CD8-positive, alpha-beta memory T cell (primary cell): ENCODE data around the gene SSR2. TPM values are rescaled to one million over a fixed set of nuclear protein-coding genes. Genes with fewer than 3 reads are reported as not detected.

Source experiments
- CTCF ChIA-PET: fragments of 350-600 bp; sonication (Branson Sonifier 250); formaldehyde crosslinking; loops from one replicate; lab custom pipeline; 2021; ENCODE audit warnings: antibody characterized with exemption; lab: Charles Lee
- POLR2A ChIA-PET: fragments of 350-600 bp; sonication (Branson Sonifier 250); formaldehyde crosslinking; loops from one replicate; lab custom pipeline; 2021; ENCODE audit warnings: antibody characterized with exemption; lab: Charles Lee
- DNase-seq, 5 donors: peaks; one replicate each; pipeline versions ENCODE4 v3.0.0 to v3.0.0-alpha.2; 2020 to 2022; ENCODE audit warnings: mixed read lengths in 1 of 5
- H3K27ac ChIP-seq: one replicate; pipeline ENCODE4 v1.7.0; 2013; ENCODE audit warnings: low read depth, mild to moderate bottlenecking, low read length, moderate library complexity
- H3K27me3 ChIP-seq: 2 replicates; pipeline ENCODE4 v1.7.0; 2013; ENCODE audit warnings: low read length, mild to moderate bottlenecking; ENCODE audit not compliant: insufficient read depth, poor library complexity, severe bottlenecking
- H3K36me3 ChIP-seq: 2 replicates; pipeline ENCODE4 v1.7.0; 2013; ENCODE audit warnings: mild to moderate bottlenecking, low read length, moderate library complexity; ENCODE audit not compliant: insufficient read depth
- H3K4me1 ChIP-seq: 2 replicates; pipeline ENCODE4 v1.7.0; 2013; ENCODE audit warnings: mild to moderate bottlenecking, low read length, moderate library complexity; ENCODE audit not compliant: insufficient read depth
- H3K4me3 ChIP-seq: 2 replicates; pipeline ENCODE4 v1.7.0; 2013; ENCODE audit warnings: mild to moderate bottlenecking, low read length
- H3K9me3 ChIP-seq: 2 replicates; pipeline ENCODE4 v1.7.0; 2013; ENCODE audit warnings: mild to moderate bottlenecking, low read length
- H3K27ac Mint-ChIP-seq, 8 donors: one replicate each; pipeline ENCODE4 v1.8.0; 2020 to 2021; ENCODE audit warnings: mixed read lengths in 8 of 8, mild to moderate bottlenecking in 6 of 8, inconsistent platforms in 3 of 8, moderate library complexity in 3 of 8
- H3K27me3 Mint-ChIP-seq, 2 donors: one replicate each; pipeline ENCODE4 v1.8.0; 2020 to 2021; ENCODE audit warnings: mixed read lengths in 2 of 2, mild to moderate bottlenecking in 1 of 2, moderate library complexity in 1 of 2
- H3K36me3 Mint-ChIP-seq, 3 donors: one replicate each; pipeline ENCODE4 v1.8.0; 2020 to 2021; ENCODE audit warnings: mixed read lengths in 3 of 3, inconsistent platforms in 1 of 3, mild to moderate bottlenecking in 1 of 3
- H3K4me1 Mint-ChIP-seq, 3 donors: one replicate each; pipeline ENCODE4 v1.8.0; 2020 to 2021; ENCODE audit warnings: mixed read lengths in 3 of 3, inconsistent platforms in 1 of 3, mild to moderate bottlenecking in 1 of 3
- H3K4me3 Mint-ChIP-seq, 7 donors: one replicate each; pipeline ENCODE4 v1.8.0; 2020 to 2021; ENCODE audit warnings: mixed read lengths in 7 of 7, mild to moderate bottlenecking in 6 of 7, moderate library complexity in 4 of 7, inconsistent platforms in 2 of 7
- H3K9me3 Mint-ChIP-seq, 5 donors: one replicate each; pipeline ENCODE4 v1.8.0; 2020 to 2022; ENCODE audit warnings: mixed read lengths in 5 of 5, mild to moderate bottlenecking in 3 of 5, moderate library complexity in 2 of 5, inconsistent platforms in 1 of 5
- polyA plus RNA-seq: library from polyadenylated mRNA; unstranded; fragments of 300-500 nt; fragmentation: Illumina TruSeq; gene quantifications from one replicate; pipeline ENCODE4 v1.2.3, GENCODE V29; 2021
- total RNA-seq, 2 experiments: library from RNA; stranded (reverse); gene quantifications; one replicate each; pipeline ENCODE4 v1.2.3, GENCODE V29; 2021

The SSR2 gene
- total RNA-seq (100 to 1,000 TPM; 187 to 190 TPM), polyA plus RNA-seq (380 TPM)

DNA sequence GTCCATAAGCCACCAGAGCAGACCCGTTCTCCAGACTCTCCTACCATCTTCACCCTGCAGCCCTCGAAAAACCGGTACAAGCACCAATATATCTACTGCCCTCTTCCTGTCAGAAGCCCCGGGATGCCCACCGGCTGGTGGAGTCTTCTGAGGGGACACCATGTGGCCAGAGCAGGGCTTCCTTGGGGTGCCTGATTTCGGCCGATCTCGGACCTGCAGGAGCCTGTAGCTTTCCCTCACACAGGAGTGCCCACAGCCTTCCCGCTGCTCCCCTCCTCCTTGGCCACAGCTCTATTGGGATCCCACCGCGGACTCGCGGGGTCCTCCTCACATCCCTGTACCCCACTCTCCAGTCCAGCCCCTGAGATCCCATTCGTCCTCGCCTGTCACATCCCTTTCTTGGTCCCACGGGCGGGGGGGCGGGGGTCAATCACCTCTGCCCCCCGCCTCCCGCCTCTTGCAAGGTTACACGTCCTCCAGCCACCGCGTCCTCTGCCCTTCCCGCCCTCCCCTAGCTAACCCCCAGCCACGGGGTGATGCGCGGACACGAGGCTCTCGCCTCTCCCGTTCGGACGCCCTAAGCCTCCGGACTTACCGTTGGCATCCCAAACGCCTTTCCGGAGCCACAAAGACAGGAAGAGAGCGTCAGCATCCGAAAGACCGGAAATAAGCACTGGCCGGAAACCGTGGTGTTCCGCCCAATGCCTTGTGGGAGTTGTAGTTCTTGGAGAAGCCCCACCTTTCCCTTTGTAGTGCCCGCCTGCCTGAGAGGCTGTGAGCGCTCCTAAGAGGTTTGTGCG, at the start of gene SSR2:
TSS of gene SSR2 (minus strand) at position 659 of the 800 bp plus-strand sequence. CDS start 784 bp downstream, outside the sequence.
- ChIA-PET POLR2A (interaction anchor here (0.7 kb wide), 1 partner anchor 14 kb away, joined by 4 read pairs; no protein-coding TSS in a partner anchor), CTCF (interaction anchor here (0.6 to 1.0 kb wide), 2 partner anchors 110 to 671 kb away, joined by 3 to 4 read pairs; no protein-coding TSS in a partner anchor)
- Mint-ChIP-seq H3K4me1 (peaks cover 28 to 45% (median 44%) of the 10 kb centered on the region in 3 donors), H3K4me3 (peak within 1 kb of the TSS; percentile 93 to 100 (median 98)), H3K36me3 (peaks cover 10 to 39% (median 10%) of the 10 kb centered on the region in 3 donors), H3K9me3 (no peaks in the 10 kb centered on the region), H3K27me3 (peaks cover under 1 to 5% of the 10 kb centered on the region in 2 donors), H3K27ac (peak within 1 kb of the TSS; percentile 76 to 99 (median 96))
- Histone ChIP-seq H3K4me3 (peak within 1 kb of the TSS; percentile 80), H3K9me3 (no peaks in the 10 kb centered on the region), H3K27ac (peak within 1 kb of the TSS; percentile 49), H3K4me1 (peaks cover 14% of the 10 kb centered on the region), H3K27me3 (no peaks in the 10 kb centered on the region), H3K36me3 (peaks cover 3% of the 10 kb centered on the region)
- peak; percentile 72 to 90 (median 82) for DNase-seq

DNA sequence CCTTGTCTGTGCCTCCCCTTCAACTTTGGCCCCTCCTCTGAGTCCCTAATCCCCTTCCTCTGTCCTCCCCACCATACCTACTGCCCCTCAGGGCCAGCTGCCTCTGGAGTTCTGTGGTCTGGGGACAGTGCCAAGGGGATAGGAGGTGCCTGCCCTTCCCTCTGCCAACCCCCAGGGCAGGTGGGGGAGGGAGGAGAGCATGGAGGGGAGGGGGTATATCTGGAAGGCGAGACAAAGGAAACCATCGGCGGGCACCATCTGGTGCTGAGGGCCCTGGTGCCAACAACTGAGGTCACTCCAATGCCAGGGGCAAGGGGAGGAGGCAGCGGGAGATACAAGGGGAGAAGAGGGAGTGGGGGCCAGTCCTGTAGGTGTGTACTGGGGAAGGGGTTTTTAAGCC, 49.8 kb upstream of the SSR2 start:
- H3K4me3 ChIP-seq, result no peak overlapping the region
- H3K36me3 ChIP-seq, result no peaks in the 10 kb centered on the region
- Mint-ChIP-seq H3K4me3 (no peak overlapping the region), H3K4me1 (peaks cover 3 to 10% (median 5%) of the 10 kb centered on the region in 3 donors), H3K27ac (no peak overlapping the region), H3K36me3 (no peaks in the 10 kb centered on the region), H3K27me3 (peaks cover 4 to 8% of the 10 kb centered on the region in 2 donors), H3K9me3 (no peaks in the 10 kb centered on the region)
- no peaks in the 10 kb centered on the region for H3K9me3 ChIP-seq
- H3K4me1 ChIP-seq, result no peaks in the 10 kb centered on the region
- DNase-seq, result no peak
- H3K27ac ChIP-seq, result no peak overlapping the region
- POLR2A ChIA-PET, result no interaction called here
- no peaks in the 10 kb centered on the region for H3K27me3 ChIP-seq
- CTCF ChIA-PET, result no interaction called here

GRCh38 chr1:156069490-156070455, 49.0 kb upstream of the SSR2 start:
- Mint-ChIP-seq H3K36me3 (no peaks in the 10 kb centered on the region), H3K4me3 (no peak overlapping the region), H3K27ac (no peak overlapping the region), H3K9me3 (no peaks in the 10 kb centered on the region), H3K4me1 (peaks cover 3 to 7% (median 5%) of the 10 kb centered on the region in 3 donors), H3K27me3 (peaks cover 3% of the 10 kb centered on the region in 2 donors)
- H3K4me3 ChIP-seq, result no peak overlapping the region
- no peaks in the 10 kb centered on the region for H3K9me3 ChIP-seq
- POLR2A ChIA-PET, result no interaction called here
- H3K27ac ChIP-seq, result no peak overlapping the region
- DNase-seq, result no peak
- no peaks in the 10 kb centered on the region for H3K27me3 ChIP-seq
- no peaks in the 10 kb centered on the region for H3K36me3 ChIP-seq
- no peaks in the 10 kb centered on the region for H3K4me1 ChIP-seq
- CTCF ChIA-PET, result no interaction called here

DNA sequence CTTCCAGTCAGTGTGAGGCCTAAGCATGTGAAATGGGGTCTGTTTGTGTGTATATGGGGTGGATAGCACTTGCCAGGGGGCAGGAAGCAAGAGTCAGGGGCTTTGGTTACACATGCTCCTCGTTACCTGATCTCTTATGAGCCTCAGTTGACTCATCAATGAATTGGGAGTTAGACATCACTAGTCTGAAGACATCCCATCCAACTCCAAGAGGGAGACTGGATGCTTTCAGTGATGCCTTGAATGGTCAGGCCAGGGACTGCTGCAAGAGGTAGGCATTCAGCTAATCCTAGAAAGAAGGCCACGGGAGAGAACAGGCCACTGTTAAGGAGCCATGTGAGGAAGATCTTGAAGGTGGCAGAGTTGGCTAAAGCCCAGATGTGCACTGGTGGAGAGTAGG, 46.5 kb upstream of the SSR2 start:
- Histone ChIP-seq H3K4me3 (no peak overlapping the region), H3K36me3 (no peaks in the 10 kb centered on the region), H3K27ac (no peak overlapping the region), H3K9me3 (no peaks in the 10 kb centered on the region), H3K27me3 (no peaks in the 10 kb centered on the region), H3K4me1 (no peaks in the 10 kb centered on the region)
- Mint-ChIP-seq H3K36me3 (no peaks in the 10 kb centered on the region), H3K4me1 (peaks cover 3 to 7% (median 5%) of the 10 kb centered on the region in 3 donors), H3K9me3 (no peaks in the 10 kb centered on the region), H3K27ac (peak overlapping the region in 2 of 8 donors; percentile 7 to 24), H3K27me3 (peaks cover 3% of the 10 kb centered on the region in 2 donors), H3K4me3 (no peak overlapping the region)
- ChIA-PET CTCF (interaction anchor here (1.2 to 1.4 kb wide), 4 partner anchors 63 to 137 kb away, joined by 3 to 7 read pairs (median 4); partner anchors contain the start of gene KHDC4), POLR2A (no interaction called here)
- DNase-seq, result no peak

DNA sequence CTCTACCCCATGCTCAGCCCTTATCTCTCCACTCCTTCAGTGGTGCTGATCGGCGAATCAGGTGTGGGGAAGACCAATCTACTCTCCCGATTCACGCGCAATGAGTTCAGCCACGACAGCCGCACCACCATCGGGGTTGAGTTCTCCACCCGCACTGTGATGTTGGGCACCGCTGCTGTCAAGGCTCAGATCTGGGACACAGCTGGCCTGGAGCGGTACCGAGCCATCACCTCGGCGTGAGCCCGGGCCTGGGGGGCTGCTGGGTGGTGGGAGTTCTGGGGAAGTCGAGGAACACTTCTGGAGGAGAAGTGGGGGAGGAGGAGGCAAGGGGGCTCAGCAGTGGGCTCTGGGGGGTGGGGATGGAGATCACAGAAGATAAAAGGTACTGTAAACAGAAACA, 45.1 kb upstream of the SSR2 start:
- peak overlapping the region in 1 of 8 donors; percentile 33 for H3K27ac Mint-ChIP-seq
- peaks cover 3 to 7% (median 5%) of the 10 kb centered on the region in 3 donors for H3K4me1 Mint-ChIP-seq
- H3K27me3 ChIP-seq, result no peaks in the 10 kb centered on the region
- no peaks in the 10 kb centered on the region for H3K4me1 ChIP-seq
- no peak overlapping the region for H3K4me3 Mint-ChIP-seq
- H3K36me3 ChIP-seq, result no peaks in the 10 kb centered on the region
- DNase-seq, result no peak
- H3K9me3 Mint-ChIP-seq, result no peaks in the 10 kb centered on the region
- ChIA-PET POLR2A (no interaction called here), CTCF (interaction anchor here (0.9 to 2.1 kb wide), 12 partner anchors 16 to 174 kb away, joined by 3 to 7 read pairs (median 3); partner anchors contain the start of gene KHDC4)
- no peaks in the 10 kb centered on the region for H3K9me3 ChIP-seq
- no peaks in the 10 kb centered on the region for H3K36me3 Mint-ChIP-seq
- no peak overlapping the region for H3K27ac ChIP-seq
- H3K27me3 Mint-ChIP-seq, result no peaks in the 10 kb centered on the region
- no peak overlapping the region for H3K4me3 ChIP-seq

DNA sequence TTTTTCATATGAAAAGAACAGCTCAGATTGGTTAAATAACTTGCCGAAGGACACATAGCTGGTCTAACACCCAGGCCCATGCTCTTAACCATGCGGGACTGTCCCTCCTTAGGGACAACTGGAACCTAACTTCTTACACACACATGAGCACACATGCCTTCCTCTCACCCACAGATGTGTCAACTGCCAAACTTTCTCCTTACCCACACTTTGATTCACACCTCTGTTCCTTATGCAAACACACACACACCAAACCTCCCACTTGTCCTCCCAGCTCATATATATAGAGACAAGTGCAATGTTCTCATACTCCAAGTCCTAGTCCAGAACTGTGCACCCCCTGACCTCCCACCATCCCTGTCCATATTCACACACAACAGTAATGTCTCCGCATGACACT, 44.5 kb upstream of the SSR2 start:
- Mint-ChIP-seq H3K4me3 (peak overlapping the region in 1 of 7 donors; percentile 1), H3K27ac (peak overlapping the region in 3 of 8 donors; percentile 18 to 64 (median 41)), H3K36me3 (no peaks in the 10 kb centered on the region), H3K27me3 (no peaks in the 10 kb centered on the region), H3K9me3 (no peaks in the 10 kb centered on the region), H3K4me1 (peaks cover 3 to 7% (median 5%) of the 10 kb centered on the region in 3 donors)
- no peaks in the 10 kb centered on the region for H3K36me3 ChIP-seq
- no peak for DNase-seq
- H3K9me3 ChIP-seq, result no peaks in the 10 kb centered on the region
- POLR2A ChIA-PET, result no interaction called here
- no peaks in the 10 kb centered on the region for H3K27me3 ChIP-seq
- H3K27ac ChIP-seq, result no peak overlapping the region
- H3K4me3 ChIP-seq, result no peak overlapping the region
- CTCF ChIA-PET, result interaction anchor here (0.9 to 2.1 kb wide), 5 partner anchors 16 to 127 kb away, joined by 3 to 6 read pairs (median 3); no protein-coding TSS in a partner anchor
- H3K4me1 ChIP-seq, result no peaks in the 10 kb centered on the region

DNA sequence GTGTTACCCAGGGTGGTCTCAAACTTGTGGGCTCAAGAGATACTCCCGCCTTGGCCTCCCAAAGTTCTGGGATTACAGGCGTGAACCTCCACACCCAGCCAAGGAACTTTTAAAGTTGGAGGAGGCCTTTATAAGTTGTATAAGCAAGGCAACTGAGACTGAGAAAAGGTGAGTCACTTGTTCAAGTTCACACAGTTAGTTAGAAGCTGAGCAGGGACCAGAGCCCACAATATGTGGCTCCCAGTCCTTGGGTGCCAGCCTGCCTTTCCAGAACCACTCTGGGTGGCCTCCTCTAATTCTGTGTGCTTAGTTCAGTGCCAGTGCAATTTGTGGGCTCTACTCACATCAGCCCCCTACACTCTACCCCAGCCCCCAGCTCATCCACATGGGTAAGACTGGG, 43.9 kb upstream of the SSR2 start:
- Histone ChIP-seq H3K36me3 (no peaks in the 10 kb centered on the region), H3K27ac (no peak overlapping the region), H3K27me3 (no peaks in the 10 kb centered on the region), H3K9me3 (no peaks in the 10 kb centered on the region), H3K4me1 (no peaks in the 10 kb centered on the region), H3K4me3 (no peak overlapping the region)
- POLR2A ChIA-PET, result no interaction called here
- DNase-seq, result no peak
- H3K4me1 Mint-ChIP-seq, result peaks cover 3 to 7% (median 5%) of the 10 kb centered on the region in 3 donors
- H3K4me3 Mint-ChIP-seq, result no peak overlapping the region
- H3K27me3 Mint-ChIP-seq, result no peaks in the 10 kb centered on the region
- no peaks in the 10 kb centered on the region for H3K36me3 Mint-ChIP-seq
- H3K9me3 Mint-ChIP-seq, result no peaks in the 10 kb centered on the region
- H3K27ac Mint-ChIP-seq, result peak overlapping the region in 1 of 8 donors; percentile 19
- CTCF ChIA-PET, result interaction anchor here (1.0 to 2.1 kb wide), 2 partner anchors 32 to 37 kb away, joined by 3 to 4 read pairs; no protein-coding TSS in a partner anchor
